Thoracic aorta (tissue), 2 donors: ENCODE measurements around the gene SLC26A8. TPM values are rescaled to one million over a fixed set of nuclear protein-coding genes. Genes with fewer than 3 reads are reported as not detected.

Experiments used
- ATAC-seq: fragments of 150-250 bp; one replicate; pipeline ENCODE4 v1.8.0; 2017; ENCODE audit warnings: low read depth; ENCODE audit not compliant: insufficient number of reproducible peaks, low FRiP score
- DNase-seq: peaks from one replicate; pipeline ENCODE4 v3.0.0-alpha.2; 2020; ENCODE audit warnings: low spot score
- H3K27ac ChIP-seq, 2 donors: fragments of 200-600 bp; sonication (generic); 1 replicate in 1 of 2; 2 replicates in 1 of 2; pipeline ENCODE4 v1.5.1; 2016; ENCODE audit warnings: mild to moderate bottlenecking in 2 of 2, moderate library complexity in 2 of 2
- H3K27me3 ChIP-seq: fragments of 200-600 bp; sonication (generic); replicated peaks from 2 replicates; pipeline ENCODE4 v1.6.0; 2016; ENCODE audit warnings: mild to moderate bottlenecking; ENCODE audit not compliant: insufficient read depth
- H3K36me3 ChIP-seq: fragments of 200-600 bp; sonication (generic); one replicate; pipeline ENCODE4 v1.5.1; 2016
- H3K4me1 ChIP-seq, 2 donors: fragments of 200-600 bp; sonication (generic); 1 replicate in 1 of 2; 2 replicates in 1 of 2; pipeline versions ENCODE4 v1.5.1 to v1.6.0; 2016; ENCODE audit warnings: low read depth in 2 of 2, mild to moderate bottlenecking in 1 of 2; ENCODE audit not compliant: control insufficient read depth in 1 of 2
- H3K4me3 ChIP-seq: fragments of 200-600 bp; sonication (generic); 2 replicates; pipeline ENCODE4 v1.5.1; 2016; ENCODE audit warnings: mild to moderate bottlenecking
- H3K9me3 ChIP-seq: fragments of 200-600 bp; sonication (generic); 2 replicates; pipeline ENCODE4 v1.5.1; 2016
- total RNA-seq, 2 donors: library from RNA; depleted of rRNA; stranded (reverse); fragments of >200 nt; gene quantifications; one replicate each; pipeline versions ENCODE4 v1.1.0 to v1.2.3, GENCODE V29; 2016
- TF ChIP-seq, protein P1 (sequence below): fragments of 200-600 bp; sonication (generic); IDR thresholded peaks from one replicate; pipeline ENCODE4 v1.5.1; 2019; ENCODE audit warnings: antibody characterized with exemption

Gene SLC26A8
- total RNA-seq, 2 donors from 2014 or later: 0.28 TPM; not detected in 1

DNA sequence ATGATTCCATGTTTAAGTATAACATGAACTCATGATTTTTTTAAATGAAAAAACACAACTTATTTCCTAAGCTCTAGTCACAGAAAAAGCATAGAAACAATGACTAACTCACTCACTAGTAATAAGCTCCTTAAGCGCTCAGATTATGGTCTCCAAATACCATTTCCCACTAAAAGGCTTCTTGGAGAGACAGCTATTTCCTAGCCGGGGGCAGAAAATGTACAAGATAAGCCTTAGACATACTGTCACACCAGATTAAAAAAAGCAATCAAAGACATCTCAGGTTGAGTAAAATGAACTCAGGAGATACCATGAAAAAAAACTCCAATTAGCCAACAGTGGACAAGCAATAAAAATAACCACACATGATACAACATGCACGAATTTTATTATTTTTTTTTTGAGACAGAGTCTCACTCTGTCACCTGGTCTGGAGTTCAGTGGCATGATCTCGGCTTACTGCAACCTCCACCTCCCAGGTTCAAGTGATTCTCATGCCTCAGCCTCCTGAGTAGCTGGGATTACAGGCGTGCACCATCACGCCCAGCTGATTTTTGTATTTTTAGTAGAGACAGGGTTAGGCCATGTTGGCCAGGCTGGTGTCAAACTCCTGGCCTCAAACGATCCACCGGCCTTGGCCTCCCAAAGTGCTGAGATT lies 118.5 kb downstream of the SLC26A8 start:
- Histone ChIP-seq H3K36me3 (no peaks in the 10 kb centered on the region), H3K4me3 (no peak overlapping the region), H3K27me3 (no peaks in the 10 kb centered on the region), H3K27ac (no peak overlapping the region), H3K4me1 (no peaks in the 10 kb centered on the region), H3K9me3 (no peaks in the 10 kb centered on the region)
- no peak for DNase-seq
- no peak for ATAC-seq
- TF ChIP-seq, protein P1, sequence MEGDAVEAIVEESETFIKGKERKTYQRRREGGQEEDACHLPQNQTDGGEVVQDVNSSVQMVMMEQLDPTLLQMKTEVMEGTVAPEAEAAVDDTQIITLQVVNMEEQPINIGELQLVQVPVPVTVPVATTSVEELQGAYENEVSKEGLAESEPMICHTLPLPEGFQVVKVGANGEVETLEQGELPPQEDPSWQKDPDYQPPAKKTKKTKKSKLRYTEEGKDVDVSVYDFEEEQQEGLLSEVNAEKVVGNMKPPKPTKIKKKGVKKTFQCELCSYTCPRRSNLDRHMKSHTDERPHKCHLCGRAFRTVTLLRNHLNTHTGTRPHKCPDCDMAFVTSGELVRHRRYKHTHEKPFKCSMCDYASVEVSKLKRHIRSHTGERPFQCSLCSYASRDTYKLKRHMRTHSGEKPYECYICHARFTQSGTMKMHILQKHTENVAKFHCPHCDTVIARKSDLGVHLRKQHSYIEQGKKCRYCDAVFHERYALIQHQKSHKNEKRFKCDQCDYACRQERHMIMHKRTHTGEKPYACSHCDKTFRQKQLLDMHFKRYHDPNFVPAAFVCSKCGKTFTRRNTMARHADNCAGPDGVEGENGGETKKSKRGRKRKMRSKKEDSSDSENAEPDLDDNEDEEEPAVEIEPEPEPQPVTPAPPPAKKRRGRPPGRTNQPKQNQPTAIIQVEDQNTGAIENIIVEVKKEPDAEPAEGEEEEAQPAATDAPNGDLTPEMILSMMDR: no peak

DNA sequence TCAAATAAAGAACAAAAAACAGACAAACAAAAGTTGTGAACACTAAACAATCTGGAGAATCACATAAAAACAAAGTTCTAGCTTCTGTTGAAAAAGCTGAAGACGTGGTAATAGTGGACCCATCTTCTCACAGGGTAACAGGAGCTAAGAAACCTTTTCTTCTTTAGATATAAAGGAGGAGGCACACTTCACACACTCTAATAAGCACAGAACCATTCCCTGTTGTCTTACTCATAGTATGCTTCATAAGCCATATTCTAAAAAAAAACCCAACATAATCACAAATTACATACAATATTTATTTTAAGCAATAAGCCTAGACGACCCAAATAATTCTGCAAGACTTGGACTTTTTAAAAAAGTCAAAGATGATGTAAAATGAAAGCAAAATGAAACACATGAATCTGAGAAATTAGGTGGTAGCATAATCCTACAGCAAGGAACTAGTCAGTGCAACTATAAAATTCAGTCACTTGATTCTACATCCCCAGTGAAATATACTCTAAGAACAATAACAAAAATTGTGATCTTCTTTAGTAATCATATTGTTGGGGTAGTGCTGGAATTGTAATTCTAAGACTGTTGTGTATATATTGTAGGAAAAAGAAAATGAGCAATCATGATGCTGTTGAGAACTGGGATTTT lies 119.2 kb downstream of the SLC26A8 start:
- no peaks in the 10 kb centered on the region for H3K27me3 ChIP-seq
- H3K9me3 ChIP-seq: no peaks in the 10 kb centered on the region
- H3K36me3 ChIP-seq: no peaks in the 10 kb centered on the region
- H3K27ac ChIP-seq: no peak overlapping the region
- TF ChIP-seq, protein P1: no peak
- ATAC-seq: no peak
- no peak overlapping the region for H3K4me3 ChIP-seq
- DNase-seq: no peak
- H3K4me1 ChIP-seq: no peaks in the 10 kb centered on the region

DNA sequence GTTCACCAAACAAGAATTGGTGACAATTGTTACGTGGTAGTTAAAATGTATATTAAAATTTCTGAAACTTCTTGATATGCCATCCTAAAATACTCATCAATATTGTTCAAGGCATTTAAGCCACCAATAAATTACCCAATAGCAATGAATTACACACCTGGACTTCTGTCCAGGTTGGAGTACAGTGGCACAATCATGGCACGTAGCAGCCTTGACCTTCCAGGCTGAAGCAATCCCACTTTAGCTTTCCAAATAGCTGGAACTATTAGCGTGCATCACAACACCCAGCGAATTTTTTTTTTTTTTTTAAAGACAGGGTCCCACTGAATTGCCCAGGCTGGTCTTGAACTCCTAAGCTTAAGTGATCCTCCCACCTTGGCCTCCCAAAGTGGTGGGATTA lies 120.8 kb downstream of the SLC26A8 start:
- ATAC-seq (no peak), DNase-seq (no peak)
- Histone ChIP-seq H3K4me3 (no peak overlapping the region), H3K9me3 (no peaks in the 10 kb centered on the region), H3K27ac (no peak overlapping the region), H3K4me1 (no peaks in the 10 kb centered on the region), H3K36me3 (no peaks in the 10 kb centered on the region), H3K27me3 (no peaks in the 10 kb centered on the region)
- TF ChIP-seq, protein P1: no peak

DNA sequence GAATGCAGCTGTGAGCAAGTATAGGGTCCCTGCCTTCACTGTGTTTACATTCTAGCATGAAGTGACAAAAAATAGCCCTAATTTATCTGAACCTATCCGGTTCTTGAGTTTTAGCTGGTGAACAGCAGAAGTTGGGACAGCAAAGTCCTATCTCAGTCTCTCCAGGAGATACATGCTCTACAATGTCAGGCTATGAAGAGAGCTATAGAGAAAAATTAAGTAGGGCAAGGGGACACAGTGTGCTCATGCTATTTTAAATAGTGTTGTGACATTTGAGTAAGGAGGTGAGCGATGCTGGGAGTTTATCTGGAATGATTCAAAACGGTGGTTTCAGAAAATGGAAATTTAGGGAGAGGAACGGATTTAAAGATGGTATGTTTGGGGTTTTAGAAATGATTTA lies 124.0 kb downstream of the SLC26A8 start:
- no peaks in the 10 kb centered on the region for H3K36me3 ChIP-seq
- ATAC-seq (no peak), DNase-seq (no peak)
- H3K4me1 ChIP-seq: no peaks in the 10 kb centered on the region
- H3K27ac ChIP-seq: no peak overlapping the region
- TF ChIP-seq, protein P1: no peak
- no peaks in the 10 kb centered on the region for H3K27me3 ChIP-seq
- H3K9me3 ChIP-seq: no peaks in the 10 kb centered on the region
- no peak overlapping the region for H3K4me3 ChIP-seq

DNA sequence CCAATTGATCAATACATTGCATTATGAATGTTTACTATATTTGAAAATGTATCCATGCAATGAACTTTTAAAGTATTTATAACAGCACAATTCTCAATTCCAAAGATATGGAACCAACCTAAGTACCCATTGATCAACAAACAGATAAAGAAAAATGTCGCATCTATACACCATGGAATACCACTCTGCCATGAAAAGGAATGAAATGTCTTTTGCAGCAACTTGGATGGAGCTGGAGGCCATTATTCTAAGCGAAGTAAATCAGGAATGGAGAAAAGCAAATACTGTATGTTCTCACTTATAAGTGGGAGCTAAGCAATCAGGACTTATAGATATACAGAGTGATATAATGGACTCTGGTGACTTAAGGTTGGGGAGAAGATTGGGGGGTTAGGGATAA lies 126.4 kb downstream of the SLC26A8 start:
- ATAC-seq: no peak
- TF ChIP-seq, protein P1: no peak
- DNase-seq: no peak
- Histone ChIP-seq H3K9me3 (no peaks in the 10 kb centered on the region), H3K4me1 (no peaks in the 10 kb centered on the region), H3K36me3 (no peaks in the 10 kb centered on the region), H3K27me3 (no peaks in the 10 kb centered on the region), H3K4me3 (no peak overlapping the region), H3K27ac (no peak overlapping the region)
